ENCODE measurements around the gene SINHCAF.

Gene SINHCAF

DNA sequence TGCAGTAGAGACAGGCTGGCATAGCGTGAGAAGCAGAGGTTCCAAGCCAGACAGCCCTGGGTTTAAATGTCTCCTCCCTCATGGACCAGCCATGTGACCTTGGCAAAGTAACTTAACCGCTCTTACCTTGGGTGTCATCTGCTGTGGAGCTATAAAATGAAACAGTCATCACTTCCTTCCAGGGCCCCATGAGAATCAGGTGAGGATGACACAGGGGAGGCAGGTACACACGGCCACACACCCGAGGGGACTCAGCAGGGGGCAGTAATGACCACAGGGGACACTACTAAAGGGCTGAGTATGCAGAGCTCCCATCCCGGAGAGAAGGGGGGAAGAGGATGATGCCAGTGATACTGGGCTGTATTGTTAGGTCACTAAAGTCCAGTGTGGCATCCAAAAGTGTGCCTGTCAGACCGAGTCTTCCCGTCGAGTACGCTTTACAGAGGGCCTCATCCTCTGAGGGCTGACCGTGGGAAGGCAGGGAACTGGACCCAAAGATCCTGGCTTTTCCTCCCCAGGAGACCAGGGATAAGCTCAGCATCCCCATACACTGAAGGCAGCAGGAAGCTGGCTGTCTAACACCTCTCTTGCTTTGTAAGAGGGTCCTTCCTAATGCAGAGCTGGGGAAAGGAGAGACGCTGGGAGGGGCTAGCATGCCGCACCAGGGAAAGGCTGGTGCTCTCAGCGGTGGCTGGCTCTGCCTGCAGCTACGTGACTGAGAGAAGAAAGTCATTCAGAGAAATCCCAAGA is 94.2 kb downstream of the SINHCAF start:
- DNase-seq, result no peak
